MM.1S (cell line): ENCODE measurements around the gene CFAP70.

Source experiments
- DNase-seq: peaks from one replicate; pipeline ENCODE4 v3.0.0-alpha.2; 2015
- H2AFZ ChIP-seq: fragments of 300-600 bp; sonication (generic); 2 replicates; pipeline ENCODE4 v1.6.0; 2016; ENCODE audit warnings: antibody characterized with exemption, low read length
- H3F3A ChIP-seq: fragments of 300-600 bp; sonication (generic); 2 replicates; pipeline ENCODE4 v1.6.1; 2016; ENCODE audit warnings: mild to moderate bottlenecking, antibody characterized with exemption, low read length, moderate library complexity, mixed read lengths; ENCODE audit not compliant: insufficient read depth
- H3K27ac ChIP-seq: fragments of 300-600 bp; sonication (generic); 2 replicates; pipeline ENCODE4 v1.5.1; 2016; ENCODE audit warnings: mild to moderate bottlenecking, low read length
- H3K27me3 ChIP-seq: fragments of 300-600 bp; sonication (generic); replicated peaks from 2 replicates; pipeline ENCODE4 v1.6.0; 2016; ENCODE audit warnings: low read length; ENCODE audit not compliant: insufficient read depth
- H3K36me3 ChIP-seq: fragments of 300-600 bp; sonication (generic); replicated peaks from 2 replicates; pipeline ENCODE4 v1.6.1; 2016; ENCODE audit warnings: mild to moderate bottlenecking, low read length, mixed read lengths; ENCODE audit not compliant: insufficient read depth
- H3K4me1 ChIP-seq: fragments of 300-600 bp; sonication (generic); 2 replicates; pipeline ENCODE4 v1.6.1; 2016; ENCODE audit warnings: low read length, mixed read lengths
- H3K4me2 ChIP-seq: fragments of 300-600 bp; sonication (generic); 2 replicates; pipeline ENCODE4 v1.6.0; 2016; ENCODE audit warnings: low read depth, low read length
- H3K4me3 ChIP-seq: fragments of 300-600 bp; sonication (generic); 2 replicates; pipeline ENCODE4 v1.5.1; 2016; ENCODE audit warnings: low read length, mixed read lengths
- H3K79me2 ChIP-seq: fragments of 300-600 bp; sonication (generic); 2 replicates; pipeline ENCODE4 v1.6.1; 2016; ENCODE audit warnings: mixed run types, low read length, mixed read lengths
- H3K9ac ChIP-seq: fragments of 300-600 bp; sonication (generic); 2 replicates; pipeline ENCODE4 v1.6.1; 2016; ENCODE audit warnings: low read length, mixed read lengths
- H3K9me2 ChIP-seq: fragments of 300-600 bp; sonication (generic); replicated peaks from 2 replicates; pipeline ENCODE4 v1.6.1; 2016; ENCODE audit warnings: mild to moderate bottlenecking, low read length, mixed read lengths; ENCODE audit not compliant: insufficient read depth
- H3K9me3 ChIP-seq: fragments of 300-600 bp; sonication (generic); replicated peaks from 2 replicates; pipeline ENCODE4 v1.6.1; 2016; ENCODE audit warnings: mild to moderate bottlenecking, low read length, mixed read lengths; ENCODE audit not compliant: insufficient read depth
- H4K20me1 ChIP-seq: fragments of 300-600 bp; sonication (generic); 2 replicates; pipeline ENCODE4 v1.6.1; 2016; ENCODE audit warnings: mild to moderate bottlenecking, low read length, moderate library complexity, mixed read lengths; ENCODE audit not compliant: insufficient read depth
- CTCF ChIP-seq: fragments of 300-600 bp; sonication (generic); IDR thresholded peaks from 2 replicates; pipeline ENCODE4 v1.5.1; 2016; ENCODE audit warnings: antibody characterized with exemption, low read length, mixed read lengths
- EZH2 ChIP-seq: fragments of 300-600 bp; sonication (generic); optimal IDR thresholded peaks from 2 replicates; pipeline ENCODE3; 2017; ENCODE audit warnings: low read depth, mild to moderate bottlenecking, antibody characterized with exemption, low read length, mixed read lengths
- EZH2phosphoT487 ChIP-seq: fragments of 300-600 bp; sonication (generic); IDR thresholded peaks from 2 replicates; pipeline ENCODE4 v1.6.1; 2018; ENCODE audit warnings: antibody characterized with exemption, low read length

The CFAP70 gene

GRCh38 chr10:73358331-73359279, at the start of gene CFAP70:
CFAP70 (minus strand) TSS chr10:73358864; CDS start chr10:73354796, 4,068 bp downstream.
- Histone ChIP-seq H3K4me2 (peak within 1 kb of the TSS; percentile 91), H3K9me2 (no peaks in the 10 kb centered on the region), H3K36me3 (no peaks in the 10 kb centered on the region), H3K4me3 (peak within 1 kb of the TSS; percentile 74), H3K4me1 (peaks cover 6% of the 10 kb centered on the region), H4K20me1 (no peaks in the 10 kb centered on the region), H3F3A (no peaks in the 10 kb centered on the region), H3K9ac (peak within 1 kb of the TSS; percentile 79), H3K27me3 (no peaks in the 10 kb centered on the region), H2AFZ (peak within 1 kb of the TSS; percentile 74), H3K79me2 (no peaks in the 10 kb centered on the region), H3K27ac (peak within 1 kb of the TSS; percentile 75), H3K9me3 (no peaks in the 10 kb centered on the region)
- DNase-seq, result peak; percentile 99
- TF ChIP-seq EZH2, result no peak
- TF ChIP-seq CTCF, result no peak
- TF ChIP-seq EZH2phosphoT487, result no peak

GRCh38 chr10:73408061-73408460, 49.4 kb upstream of the CFAP70 start:
- Histone ChIP-seq H3K27ac (no peak overlapping the region), H3K4me2 (no peak overlapping the region), H3K27me3 (no peaks in the 10 kb centered on the region), H3K9me2 (no peaks in the 10 kb centered on the region), H3F3A (peaks cover 4% of the 10 kb centered on the region; the same call in 1 of the 2 replicates), H3K36me3 (0 out of 2 replicates have a peak, but pooled peaks cover 4% of the 10 kb centered on the region), H3K4me1 (no peaks in the 10 kb centered on the region), H3K79me2 (peaks cover 99% of the 10 kb centered on the region), H3K9ac (no peak overlapping the region), H4K20me1 (peaks cover 3% of the 10 kb centered on the region), H3K9me3 (no peaks in the 10 kb centered on the region), H3K4me3 (no peak overlapping the region), H2AFZ (no peak overlapping the region)
- no peak for DNase-seq
- TF ChIP-seq CTCF, result no peak
- no peak for TF ChIP-seq EZH2phosphoT487
- no peak for TF ChIP-seq EZH2

GRCh38 chr10:73407495-73407894, 48.8 kb upstream of the CFAP70 start:
- Histone ChIP-seq H2AFZ (no peak overlapping the region), H3K9me3 (no peaks in the 10 kb centered on the region), H3K27me3 (no peaks in the 10 kb centered on the region), H3K9me2 (no peaks in the 10 kb centered on the region), H3F3A (no peaks in the 10 kb centered on the region), H3K9ac (no peak overlapping the region), H3K27ac (no peak overlapping the region), H3K79me2 (peaks cover 99% of the 10 kb centered on the region), H3K36me3 (0 out of 2 replicates have a peak, but pooled peaks cover 4% of the 10 kb centered on the region), H3K4me2 (no peak overlapping the region), H3K4me1 (no peaks in the 10 kb centered on the region), H4K20me1 (peaks cover 3% of the 10 kb centered on the region), H3K4me3 (no peak overlapping the region)
- no peak for DNase-seq
- TF ChIP-seq EZH2 (no peak), EZH2phosphoT487 (no peak), CTCF (no peak)
